Measurements from ENCODE around the gene NADSYN1.
A peak's percentile ranks its signal among the peaks of the same experiment; 100 is the strongest.
"Not testable (repeated sequence)": the region's sequence is repeated elsewhere in the genome, so short reads cannot be mapped to it uniquely, and the experiment has no call there.

The NADSYN1 gene

DNA sequence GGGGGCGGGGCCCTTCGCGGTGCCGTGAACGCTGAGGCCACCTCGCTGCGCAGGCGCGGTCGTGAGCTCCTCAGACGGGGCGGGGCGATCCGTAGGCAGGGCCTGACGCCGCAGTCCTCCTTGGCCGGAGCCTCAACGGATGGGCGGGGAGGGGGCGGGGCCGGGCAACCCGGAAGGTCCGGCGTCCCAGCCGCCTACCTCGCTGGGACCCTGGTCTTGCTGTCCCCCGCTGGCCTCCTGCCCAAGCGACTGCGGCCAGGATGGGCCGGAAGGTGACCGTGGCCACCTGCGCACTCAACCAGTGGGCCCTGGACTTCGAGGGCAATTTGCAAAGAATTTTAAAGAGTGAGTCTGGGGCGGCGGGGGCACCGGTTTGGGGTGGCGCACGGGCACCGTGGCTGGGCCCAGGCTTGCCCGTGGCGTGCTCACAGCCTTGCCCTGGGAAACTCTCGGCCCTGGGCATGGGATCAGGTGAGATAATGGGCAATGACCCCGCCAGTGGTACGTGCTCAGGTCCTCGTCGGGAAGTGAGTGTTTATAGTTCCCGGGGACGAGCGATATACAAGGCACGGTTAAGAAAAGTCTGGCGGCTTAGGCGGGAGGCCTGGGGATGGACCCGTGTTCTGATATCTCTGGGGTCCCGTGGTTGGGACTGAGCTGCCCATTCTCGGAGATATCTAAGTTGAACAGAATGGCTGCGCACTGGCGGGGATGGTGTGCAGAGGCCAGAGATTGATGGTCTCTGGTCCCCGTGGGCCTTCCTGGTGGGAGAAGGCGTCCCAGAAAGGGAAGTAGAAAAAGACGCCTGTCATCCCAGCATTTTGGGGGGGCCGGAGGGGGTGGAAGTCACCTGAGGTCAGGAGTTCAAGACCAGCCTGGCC is at the start of gene NADSYN1:
TSS of gene NADSYN1 (plus strand) at position 167 of the 881 bp plus-strand sequence. CDS start at position 261, 94 bp downstream.
- peak; percentile 93 for DNase-seq (ENCODE audit: low spot score)

DNA sequence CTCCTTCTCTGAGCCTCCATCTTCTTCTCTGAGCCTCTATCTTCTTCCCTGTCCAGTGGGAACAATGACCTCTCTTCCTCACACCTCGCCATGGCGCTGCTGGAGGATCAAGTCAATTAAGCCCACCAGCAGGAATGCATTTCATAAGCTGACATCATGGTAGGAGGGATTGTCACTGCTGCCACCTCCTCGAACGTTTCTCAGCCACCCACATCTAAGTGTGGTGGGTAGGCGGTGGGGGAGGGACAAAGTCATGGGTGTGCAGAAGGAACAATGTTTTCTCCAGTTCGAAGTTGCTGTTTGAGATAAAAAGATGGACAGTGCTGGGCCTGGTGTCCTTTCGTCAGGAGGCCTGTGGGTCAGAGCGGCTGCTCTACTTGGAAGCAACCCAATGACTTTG is 48.8 kb upstream of the NADSYN1 start:
- DNase-seq (ENCODE audit: low spot score), result no peak

DNA sequence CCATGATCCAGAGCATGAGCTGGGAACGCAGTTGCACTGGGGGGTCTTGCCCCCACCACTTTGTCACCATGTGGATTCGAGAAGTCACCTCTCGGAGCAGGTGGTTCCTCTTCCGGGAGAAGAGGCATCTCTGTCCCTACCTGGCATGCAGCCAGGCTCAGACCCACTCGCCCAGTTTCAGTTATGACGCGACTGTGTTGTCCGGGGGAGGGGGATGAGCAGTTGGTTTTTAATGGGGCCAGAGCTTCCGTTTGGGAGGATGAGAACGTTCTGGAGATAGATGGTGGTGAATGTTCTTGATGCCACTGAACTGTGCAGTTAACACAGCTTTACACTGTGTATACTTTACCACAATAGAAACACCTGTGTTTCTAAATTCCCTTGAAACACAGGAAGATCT is 46.3 kb upstream of the NADSYN1 start:
- no peak for DNase-seq (ENCODE audit: low spot score)

- DNase-seq (ENCODE audit: low spot score), result no peak
Measured at GRCh38 chr11:71407356-71407755, 45.6 kb upstream of the NADSYN1 start.

- DNase-seq (ENCODE audit: low spot score), result no peak
Measured at GRCh38 chr11:71408826-71409225, 44.2 kb upstream of the NADSYN1 start.

DNA sequence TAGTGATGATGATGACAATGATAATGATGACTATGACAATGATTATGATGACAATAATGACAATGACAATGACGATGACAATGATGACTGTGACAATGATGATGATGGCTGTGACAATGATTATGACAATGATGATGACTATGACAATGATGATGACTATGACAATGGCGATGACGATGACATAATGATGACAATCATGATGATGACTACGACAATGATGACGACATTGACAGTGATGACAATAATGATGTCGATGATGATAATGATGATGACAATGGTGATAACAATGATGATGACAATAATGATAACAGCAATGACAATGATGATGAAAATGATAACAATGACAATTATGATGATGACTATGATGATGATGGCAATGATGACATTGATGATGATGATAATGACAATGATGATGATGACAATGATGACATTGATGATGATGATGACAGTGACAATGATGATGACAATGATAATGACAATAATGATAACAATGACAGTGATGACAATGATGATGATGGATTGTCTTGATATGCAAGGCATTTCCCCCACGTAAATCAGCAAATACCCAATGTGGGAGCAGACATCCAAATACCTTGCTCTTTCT is 42.5 kb upstream of the NADSYN1 start:
- peak; percentile 20 for DNase-seq (ENCODE audit: low spot score)

- DNase-seq (ENCODE audit: low spot score), result no peak
Measured at GRCh38 chr11:71414645-71415044, 38.4 kb upstream of the NADSYN1 start.

DNA sequence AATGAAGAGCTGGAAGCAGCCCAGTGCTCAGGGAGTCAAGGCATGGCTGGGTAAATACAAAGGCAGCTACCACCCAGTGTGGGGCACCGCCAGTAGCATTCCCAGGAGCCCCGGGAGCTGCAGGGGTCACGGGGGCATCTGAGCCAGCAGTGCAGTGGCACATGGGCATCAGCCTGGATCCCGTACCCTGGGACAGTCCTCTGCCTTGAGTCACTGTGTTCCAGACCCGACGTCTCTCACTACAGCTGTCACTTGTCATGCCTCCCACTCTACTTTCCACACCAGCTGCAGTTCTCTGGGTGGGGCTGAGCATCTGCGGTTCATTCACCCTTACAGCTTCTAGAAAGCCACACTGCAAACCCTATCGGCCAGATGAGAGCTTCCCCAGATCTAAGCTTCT is 34.4 kb upstream of the NADSYN1 start:
- DNase-seq (ENCODE audit: low spot score), result no peak

- DNase-seq (ENCODE audit: low spot score), result peak; percentile 20
Measured at GRCh38 chr11:71420455-71421241, 32.4 kb upstream of the NADSYN1 start.

GRCh38 chr11:71421392-71421950 is 31.5 kb upstream of the NADSYN1 start:
- DNase-seq (ENCODE audit: low spot score), result no peak

- DNase-seq (ENCODE audit: low spot score), result not testable (repeated sequence)
Measured at GRCh38 chr11:71422318-71422717, 30.7 kb upstream of the NADSYN1 start.

DNA sequence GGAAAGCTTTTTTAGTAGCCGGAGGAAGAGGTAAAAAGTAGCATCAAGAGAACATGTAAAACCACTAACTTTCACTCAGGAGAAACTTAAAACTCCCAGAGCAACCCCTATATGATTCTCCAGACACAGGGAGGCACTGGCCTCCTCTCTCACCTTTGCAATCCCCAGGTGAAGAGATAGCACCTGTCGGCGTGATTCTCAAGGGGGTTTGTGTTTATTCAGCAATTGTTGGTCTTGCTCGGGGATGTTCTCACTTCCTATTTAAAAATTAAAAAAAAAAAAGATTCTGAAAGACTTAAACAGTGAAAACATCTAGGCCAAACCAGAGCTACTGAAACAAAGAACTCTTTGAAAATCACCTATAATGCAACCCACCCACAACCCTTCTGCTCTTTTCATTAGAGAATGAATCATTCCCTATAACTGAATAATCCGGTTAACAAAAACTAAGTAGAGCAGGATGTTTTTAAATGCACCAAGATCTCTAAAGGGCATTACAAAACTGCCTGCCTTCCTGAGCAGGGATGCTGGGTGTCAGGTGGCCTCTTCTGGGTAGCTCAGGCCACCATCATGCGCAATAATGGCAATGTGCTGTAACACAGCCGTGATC is 29.7 kb upstream of the NADSYN1 start:
- DNase-seq (ENCODE audit: low spot score), result no peak

DNA sequence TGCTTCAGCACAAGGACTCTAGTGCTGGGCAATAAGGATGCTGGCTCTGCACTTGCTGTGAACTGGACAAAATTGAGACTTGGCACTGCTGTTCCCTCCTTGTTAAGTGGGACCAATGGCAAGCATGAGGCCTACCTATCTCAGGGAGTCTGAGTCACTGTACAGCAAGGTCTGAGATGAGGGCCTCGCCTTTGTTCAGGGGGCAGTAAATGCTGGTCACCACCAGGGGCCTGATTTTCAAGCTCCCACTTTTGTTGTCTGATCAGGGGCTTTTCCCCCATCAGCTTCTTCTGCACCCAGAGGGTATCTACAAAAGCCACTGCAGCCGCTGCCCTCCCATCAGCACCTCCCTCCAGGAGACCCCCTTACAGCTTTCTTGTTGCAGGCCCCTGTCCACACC is 27.6 kb upstream of the NADSYN1 start:
- no peak for DNase-seq (ENCODE audit: low spot score)

DNA sequence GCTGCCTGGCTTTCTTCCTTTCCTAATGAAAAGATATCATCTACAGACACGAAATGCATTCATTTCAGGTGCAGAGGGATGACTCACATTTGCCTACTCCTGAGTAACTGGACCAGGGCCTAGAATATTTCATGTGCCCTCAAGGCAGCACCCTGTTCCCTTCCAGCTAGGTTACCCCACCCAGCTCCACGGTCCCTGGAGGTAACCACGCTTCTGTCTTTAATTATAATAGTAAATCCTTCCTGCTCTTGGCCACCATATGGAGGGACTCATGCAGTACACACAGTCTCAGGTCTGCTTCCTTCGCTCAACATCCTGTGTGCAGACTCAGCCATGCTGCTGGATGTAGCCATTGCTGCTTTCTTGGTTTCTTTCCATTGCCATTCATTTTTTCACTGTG is 27.1 kb upstream of the NADSYN1 start:
- no peak for DNase-seq (ENCODE audit: low spot score)

- DNase-seq (ENCODE audit: low spot score), result peak; percentile 15
Measured at GRCh38 chr11:71426413-71426812, 26.6 kb upstream of the NADSYN1 start.

DNA sequence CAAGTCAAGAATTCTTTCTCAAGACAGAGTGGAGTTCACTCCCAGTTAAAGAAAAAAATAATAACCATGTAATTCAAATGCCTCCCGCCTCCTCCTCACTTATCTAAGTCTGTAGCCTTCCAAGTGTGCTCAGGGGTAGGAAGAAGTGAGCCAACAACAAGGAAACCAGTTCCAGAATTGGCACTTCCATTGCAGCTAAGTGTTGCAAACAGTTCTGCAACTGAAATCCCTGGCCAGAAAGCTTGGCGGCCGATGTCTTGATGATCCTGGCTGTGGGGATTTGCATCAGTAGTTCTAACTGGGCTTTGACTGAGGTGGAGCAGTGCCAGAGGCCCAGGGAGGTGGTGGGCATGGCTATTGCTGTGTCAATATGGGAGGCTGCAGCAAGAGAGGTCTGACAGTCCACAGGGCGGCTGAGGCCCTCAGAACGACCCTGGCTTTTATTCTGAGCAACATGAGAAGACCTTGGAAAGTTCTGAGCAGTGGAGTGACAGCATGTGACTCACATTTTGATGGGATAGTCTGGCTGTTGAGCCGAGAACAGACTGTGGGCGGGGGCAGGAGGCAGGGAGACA is 24.1 kb upstream of the NADSYN1 start:
- no peak for DNase-seq (ENCODE audit: low spot score)

DNA sequence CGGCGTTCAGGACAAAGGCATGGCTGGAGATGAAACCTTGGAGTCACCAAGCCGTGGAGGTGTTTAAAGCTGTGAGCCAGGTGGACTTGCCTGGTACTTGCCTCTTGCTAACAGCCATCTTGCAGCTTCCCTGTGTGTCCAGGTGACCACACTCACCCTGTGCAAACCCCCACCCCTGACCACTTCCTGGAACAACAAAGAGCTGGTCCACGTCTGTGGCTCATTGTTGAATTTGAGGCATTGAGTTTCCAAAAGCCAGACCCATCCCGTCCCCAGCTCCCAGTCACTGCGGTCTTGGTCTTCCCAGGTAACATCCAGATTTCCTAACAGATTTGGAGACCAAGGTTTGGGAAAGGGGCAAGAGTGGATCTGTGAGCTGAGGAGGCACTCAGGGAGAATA is 23.3 kb upstream of the NADSYN1 start:
- no peak for DNase-seq (ENCODE audit: low spot score)

DNA sequence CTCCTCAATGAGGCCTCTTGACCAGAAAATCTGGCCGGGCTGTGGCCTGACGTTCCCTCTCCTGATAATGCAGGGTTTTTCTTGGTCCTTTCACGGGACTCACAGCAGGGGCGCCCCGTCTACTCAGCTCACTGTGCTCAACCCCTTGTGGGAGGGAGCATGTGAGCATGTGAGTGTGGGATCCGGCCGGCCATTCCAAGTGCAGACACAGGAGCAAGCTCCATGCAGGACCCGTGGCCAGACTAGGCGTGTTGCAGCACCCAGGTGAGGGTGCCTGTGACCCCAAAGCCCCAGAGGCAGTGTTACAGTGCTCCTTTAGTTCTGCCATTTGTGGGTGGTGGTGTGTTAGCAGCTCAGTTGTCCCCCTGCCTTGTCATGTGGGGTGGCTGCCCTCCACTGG is 22.8 kb upstream of the NADSYN1 start:
- DNase-seq (ENCODE audit: low spot score), result no peak

DNA sequence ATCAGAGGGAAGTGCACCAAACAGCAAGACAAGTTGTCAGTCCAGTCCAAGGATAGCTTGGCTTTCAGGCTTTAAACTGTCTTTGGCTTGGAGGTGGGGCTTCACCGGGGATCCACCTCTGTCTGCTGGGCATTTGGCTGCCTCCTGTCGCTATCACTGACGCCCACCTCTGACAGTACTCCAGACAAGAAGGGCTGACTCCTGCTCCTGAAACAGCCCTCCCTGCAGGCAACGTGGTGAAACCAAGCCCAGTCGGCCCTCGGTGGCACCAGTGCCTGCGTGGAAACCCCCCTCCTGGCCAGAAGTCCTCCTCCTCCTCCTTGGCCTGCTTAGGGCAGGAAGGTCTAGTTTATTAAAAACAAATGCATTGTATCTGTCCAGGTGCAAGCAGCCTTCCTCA is 21.7 kb upstream of the NADSYN1 start:
- DNase-seq (ENCODE audit: low spot score), result no peak

GRCh38 chr11:71432761-71433647 is 20.0 kb upstream of the NADSYN1 start:
- no peak for DNase-seq (ENCODE audit: low spot score)

Measured in RKO (cell line).